HG03135 (cell line): ENCODE measurements around the gene LDHD.

Source experiments
- ATAC-seq: cut with Tn5 transposase; IDR thresholded peaks from one replicate; pipeline ENCODE4 v1.9.1; 2021; ENCODE audit warnings: mild to moderate bottlenecking, moderate library complexity; ENCODE audit not compliant: unreplicated experiment

LDHD gene

DNA sequence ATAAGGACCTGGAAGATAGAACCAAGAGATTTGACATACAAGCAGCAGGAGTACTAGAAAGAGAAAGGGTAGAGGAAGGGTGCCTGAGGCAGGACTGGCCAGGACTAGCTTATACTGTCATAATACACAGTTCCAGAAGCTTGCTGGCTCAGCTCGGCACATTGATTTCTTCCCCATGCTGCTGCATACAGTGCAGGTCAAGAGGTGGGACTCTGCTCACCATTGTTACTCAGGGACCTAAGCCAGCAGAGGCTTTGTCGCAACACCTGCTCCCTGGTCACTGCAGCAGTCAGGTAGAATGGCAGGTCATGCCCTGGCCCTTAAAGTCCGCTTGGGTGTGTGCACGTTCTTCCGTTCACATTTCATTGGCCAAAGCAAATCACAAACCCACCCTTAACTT, 32.8 kb downstream of the LDHD start:
- ATAC-seq, result no peak

DNA sequence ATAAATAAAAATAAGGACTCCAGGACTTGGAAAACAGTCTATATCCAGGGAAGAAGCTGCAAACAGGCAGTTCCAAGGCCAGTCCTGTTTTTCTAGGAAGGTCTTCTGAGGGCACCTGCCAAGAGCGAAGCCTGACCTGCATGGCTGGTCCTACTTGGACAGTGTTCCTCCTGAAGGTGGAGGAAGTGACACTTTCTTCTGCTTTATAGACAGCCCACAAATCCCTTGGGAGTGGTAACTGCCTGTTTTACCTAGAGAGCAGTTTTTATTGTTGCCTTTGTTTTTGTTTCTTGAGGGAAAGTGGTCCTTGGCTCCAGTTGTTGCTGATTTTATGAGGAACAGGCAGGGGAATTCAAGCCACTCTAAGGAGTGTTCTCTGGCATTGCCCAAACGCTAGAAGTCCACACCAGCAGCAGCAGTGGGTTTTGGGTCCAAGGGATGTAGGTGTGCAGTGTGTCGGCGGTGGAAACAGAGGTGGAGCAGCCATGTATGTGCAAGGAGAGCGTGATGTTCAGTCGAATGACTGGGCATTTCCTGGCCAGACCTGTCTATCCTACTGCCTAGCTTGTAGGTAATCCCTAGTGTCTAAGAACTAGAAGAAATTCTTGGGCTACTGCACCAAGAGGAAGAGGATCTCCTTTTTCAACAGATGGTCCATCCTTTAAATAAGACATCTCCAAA, 35.3 kb downstream of the LDHD start:
- no peak for ATAC-seq

DNA sequence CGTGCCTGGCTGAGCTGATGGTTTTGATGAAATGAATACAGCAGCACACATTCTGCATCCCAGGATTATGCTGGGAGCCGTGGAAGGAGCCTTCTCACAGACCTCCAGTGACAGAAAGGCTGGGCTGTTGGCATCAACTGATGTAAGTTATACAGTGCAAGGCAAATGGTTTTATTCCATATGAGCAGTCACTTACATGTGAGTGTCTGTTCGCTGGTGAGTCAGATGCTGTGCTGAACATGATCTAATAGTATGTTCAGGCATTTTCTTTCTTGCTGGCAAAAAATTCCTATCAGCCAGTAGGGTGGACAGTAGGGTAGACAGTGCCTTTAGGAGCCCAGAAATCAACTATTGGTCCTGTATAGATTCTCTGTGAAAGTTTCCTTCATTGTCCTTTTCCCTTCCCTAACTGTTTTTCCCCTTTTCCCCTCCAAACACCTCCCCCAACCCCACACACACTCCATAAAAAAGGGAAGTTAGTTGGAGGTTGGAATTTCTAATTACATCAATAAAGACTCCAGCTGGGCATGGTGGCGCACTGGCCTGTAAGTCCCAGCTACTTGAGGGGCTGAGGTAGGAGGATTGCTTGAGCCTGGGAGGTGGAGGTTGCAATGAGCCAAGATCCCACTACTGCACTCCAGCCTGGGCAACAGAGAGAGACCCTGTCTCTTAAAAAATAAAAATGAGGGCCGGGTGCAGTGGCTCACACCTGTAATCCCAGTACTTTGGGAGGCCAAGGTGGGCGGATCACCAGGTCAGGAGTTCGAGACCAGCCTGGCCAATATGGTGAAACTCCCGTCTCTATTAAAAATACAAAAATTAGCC, 36.2 kb downstream of the LDHD start:
- no peak for ATAC-seq

DNA sequence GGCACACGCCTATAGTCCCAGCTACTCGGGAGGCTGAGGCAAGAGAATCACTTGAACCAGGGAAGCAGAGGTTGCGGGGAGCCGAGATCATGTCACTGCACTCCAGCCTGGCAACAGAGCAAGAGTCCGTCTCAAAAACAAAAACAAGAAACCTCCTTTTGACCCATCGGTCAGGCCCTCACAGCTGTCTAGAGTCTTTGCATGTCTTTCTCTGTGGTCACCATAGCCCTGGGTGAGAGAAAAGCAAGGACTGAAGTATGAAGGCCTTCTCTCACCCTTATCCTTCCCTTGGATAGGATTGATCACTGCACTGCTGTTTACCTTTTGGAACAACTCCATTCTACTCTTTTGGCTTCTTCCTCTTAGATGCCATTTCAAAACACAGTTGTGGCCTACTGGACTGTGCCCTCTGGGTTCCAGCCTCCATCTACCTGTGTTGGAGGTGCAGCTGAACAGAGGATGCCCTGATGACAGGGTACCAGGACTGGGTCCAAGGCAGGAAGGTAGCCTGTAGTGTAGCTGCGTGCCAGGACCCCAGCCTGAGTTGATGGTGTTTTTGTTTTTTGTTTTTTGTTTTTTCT, 37.1 kb downstream of the LDHD start:
- ATAC-seq, result no peak

DNA sequence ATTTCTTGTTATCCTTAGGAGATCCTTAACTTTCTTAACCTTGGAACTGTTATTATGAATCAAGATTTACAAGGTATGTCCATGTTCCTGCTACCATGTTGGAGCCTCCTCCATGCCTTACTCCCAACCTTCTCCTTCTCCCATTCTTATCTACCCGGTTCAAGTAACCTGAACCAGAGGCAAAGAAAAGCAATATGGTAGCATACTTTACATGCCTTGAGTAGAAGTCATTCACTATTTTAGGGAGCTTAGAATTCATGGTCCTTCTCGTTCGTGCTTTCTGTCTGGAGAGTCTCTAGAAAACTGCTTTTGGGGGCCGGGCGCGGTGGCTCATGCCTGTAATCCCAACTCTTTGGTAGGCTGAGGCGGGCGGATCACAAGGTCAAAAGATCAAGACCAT, 37.7 kb downstream of the LDHD start:
- ATAC-seq, result no peak

DNA sequence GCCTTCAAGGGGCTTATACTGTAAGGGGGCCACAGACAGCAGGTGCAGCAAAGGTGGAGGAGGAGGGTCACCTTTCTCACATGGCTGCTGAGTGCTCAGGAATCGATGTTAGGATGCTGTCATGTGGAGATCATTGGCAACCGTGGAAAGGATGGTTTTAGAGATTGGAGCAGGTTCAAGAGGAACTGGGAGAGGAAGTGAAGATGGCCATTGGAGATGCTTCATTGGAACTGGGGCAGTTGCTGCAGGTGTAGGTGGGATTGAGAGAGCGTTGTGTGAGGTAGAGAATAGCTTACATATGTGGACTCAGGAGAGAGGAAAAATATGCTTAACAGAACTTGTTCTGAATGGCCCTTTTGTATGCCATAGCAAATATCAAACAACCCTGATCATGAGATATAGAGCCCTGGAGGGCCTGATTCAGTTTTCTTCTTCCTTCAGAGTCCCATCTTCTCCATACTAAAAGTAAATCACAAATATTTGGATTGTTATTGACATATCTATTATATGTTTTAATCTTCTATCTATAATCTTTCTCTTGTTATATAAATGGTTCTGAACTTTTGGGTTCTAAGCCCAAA, 40.8 kb downstream of the LDHD start:
- no peak for ATAC-seq

DNA sequence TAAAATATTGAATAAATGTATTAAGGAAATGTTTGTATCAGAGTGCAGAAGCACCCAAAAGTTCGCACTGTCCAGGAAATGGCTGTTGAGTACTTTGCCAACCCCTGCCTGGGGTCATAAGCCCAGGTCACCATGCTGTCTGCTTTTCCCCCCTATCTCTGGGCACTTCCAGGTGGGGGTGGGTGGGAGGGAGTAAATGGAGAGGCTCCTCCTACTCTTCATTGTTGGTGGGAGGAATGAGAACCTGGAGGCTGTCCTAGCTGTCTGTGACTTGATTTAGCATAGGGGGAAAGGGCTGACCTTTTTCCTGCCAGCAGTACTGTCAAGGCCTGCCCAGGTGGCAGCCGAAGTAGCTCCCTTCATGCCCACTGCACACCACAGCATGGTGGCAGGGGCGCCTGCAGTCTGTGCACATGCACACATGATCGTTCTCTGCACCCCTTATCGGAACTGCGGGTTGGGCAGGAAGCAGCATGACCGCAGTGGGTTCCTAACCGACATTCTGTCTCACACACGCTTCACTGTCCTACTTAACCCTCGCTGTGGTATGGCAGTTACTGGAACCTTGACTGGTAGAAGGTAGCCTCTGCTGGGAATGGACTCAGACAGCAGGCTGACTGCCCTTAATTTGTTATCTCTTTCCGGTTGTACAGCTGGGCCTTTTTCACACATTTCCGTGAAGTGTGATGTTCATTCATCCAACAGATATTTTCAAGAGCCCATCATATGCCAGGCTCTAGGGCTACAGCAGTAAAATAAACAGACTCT, 41.5 kb downstream of the LDHD start:
- ATAC-seq, result peak; percentile 96

DNA sequence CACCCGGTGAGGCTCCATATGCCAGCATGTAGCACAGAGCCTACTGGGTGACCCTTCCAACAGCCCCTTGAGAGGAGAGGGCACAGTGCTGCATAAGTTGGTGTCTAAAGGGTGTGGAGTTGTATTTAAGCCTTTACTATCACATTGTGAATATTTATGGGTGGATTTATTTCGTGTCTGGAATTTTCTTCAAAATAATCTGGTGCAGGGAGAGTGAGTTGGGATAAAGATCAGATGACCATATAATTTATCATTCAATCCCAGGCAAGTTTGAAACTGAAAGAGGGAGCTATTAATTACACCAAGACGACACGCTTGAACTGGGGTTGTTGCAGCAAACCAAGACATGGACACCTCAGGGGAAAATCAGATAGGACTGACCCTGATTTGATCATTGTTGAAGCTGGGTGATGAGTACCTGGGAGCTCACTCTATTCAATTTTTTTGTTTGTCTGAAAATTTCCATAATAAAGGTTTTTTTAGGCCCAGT, 42.2 kb downstream of the LDHD start:
- ATAC-seq, result no peak

DNA sequence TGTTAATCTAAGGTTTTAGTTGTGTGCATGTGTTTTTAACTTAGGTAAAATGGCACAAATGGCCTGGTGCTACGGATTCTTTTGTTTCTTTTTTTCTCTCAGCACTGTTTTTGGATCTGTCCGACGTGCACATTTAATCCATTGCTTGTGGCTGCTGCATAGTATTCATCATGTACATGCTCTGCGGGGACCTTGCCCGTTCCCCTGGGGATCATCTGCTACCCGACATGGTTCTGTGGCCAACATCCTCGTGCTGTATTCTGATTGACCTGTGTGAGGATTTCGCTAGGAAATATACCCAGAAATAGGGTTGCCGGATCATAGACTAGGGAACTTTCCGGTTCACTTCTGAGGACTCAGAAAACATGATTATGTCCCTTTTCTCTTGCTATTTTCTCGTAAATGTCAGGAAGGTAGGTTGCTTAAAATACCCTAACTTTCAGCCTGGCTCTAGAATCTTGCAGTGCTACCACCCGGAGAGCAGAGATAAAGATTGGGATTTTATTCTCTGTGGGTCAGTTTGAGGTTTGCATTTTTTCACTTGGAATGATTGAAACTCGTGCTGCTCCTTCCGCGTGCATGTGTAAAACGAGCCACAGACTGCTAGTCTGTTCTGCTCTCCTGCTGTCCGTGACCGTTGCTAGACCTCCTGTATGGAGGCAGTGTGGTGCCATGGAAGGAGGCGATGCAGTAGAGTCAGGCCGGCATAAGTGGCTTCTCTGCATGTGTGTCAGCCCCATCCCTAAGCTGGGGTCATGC, 42.9 kb downstream of the LDHD start:
- ATAC-seq, result no peak

DNA sequence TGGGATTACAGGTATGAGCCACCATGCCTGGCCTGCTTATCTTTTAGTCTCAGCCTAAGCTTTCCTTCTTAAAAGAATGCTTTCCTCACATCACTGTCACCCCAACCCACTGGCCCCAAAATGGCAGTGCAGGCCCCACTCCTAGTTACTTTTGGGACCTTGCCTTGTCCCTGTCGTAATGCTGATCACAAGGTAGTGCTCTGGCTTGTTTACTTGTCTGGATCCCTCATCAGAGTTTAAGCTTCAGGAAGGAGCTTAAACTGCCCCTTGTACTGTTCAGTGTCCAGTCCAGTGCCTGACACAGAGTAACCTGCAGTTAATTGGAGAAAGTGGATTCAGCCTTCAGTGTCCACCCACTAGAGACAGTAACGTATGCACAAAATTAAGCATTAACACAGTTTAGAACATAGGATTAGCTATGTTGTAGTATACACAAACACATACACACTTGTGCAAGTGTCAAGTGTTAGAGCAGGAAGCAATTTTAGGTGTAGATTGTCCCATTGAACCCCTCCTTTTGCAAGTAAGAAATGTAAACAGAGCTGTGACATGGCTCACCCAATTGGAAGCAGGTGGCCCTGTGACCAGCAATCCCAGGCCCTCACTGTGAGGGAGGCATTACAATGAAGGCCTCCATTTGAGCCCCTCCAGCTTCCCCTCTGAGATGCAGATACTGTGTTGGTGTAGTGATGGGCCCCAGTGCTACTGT, 44.2 kb downstream of the LDHD start:
- ATAC-seq, result no peak

DNA sequence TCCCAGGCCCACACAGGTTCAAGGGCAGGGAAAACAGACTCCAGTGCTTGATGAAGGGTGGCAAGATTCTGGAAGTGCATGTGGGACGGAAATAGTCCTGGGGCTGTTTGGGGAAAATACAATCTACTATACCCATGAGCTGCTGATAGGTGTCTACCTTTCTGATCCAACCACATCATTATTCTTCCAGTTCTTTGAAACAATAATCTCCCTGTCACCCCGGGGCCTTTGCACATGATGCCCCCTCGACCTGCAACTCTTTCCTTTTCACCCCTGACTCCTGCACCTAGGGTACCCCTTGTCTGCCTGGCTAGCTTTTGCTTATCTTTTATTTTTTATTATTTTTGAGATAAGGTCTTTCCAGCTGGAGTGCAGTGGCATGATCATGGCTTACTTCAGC, 45.0 kb downstream of the LDHD start:
- no peak for ATAC-seq

DNA sequence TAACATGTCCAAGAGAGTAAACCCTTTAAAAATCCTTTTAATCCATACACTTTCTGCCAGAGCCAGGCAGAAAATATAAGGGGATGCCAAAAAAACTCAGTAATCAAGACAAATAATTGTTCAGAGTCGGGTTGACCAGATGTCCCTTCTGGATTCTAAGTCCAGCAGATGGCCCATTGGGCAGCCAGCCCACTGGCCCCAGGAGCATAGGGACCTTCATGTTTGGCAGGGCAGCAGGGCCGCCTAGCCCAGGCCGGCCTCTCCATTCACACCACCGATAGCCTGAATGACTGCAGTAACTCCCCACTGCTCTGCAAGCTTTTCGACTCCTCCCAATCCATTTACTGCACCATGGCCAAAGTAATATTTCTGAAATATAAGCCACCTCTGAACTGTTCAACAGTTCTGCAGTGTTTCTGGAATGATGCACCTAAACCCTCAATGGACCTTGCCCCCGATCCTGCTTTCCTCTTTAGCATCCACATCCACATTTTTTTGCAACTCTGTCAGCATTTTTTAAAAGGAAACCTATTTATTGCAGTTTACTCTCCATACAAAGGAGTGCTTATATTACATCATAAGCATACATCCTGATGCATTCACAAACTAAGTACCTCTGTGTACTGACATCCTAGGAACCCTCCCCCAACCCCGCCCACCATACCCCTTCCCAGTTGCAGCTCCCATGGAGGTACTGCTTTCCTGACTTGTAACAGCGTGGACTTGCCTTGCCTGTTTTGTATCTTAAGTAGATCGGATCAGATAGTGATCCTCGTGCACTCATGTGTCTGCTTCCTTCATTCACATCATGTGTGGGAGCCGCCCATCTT, 46.4 kb downstream of the LDHD start:
- ATAC-seq, result no peak

DNA sequence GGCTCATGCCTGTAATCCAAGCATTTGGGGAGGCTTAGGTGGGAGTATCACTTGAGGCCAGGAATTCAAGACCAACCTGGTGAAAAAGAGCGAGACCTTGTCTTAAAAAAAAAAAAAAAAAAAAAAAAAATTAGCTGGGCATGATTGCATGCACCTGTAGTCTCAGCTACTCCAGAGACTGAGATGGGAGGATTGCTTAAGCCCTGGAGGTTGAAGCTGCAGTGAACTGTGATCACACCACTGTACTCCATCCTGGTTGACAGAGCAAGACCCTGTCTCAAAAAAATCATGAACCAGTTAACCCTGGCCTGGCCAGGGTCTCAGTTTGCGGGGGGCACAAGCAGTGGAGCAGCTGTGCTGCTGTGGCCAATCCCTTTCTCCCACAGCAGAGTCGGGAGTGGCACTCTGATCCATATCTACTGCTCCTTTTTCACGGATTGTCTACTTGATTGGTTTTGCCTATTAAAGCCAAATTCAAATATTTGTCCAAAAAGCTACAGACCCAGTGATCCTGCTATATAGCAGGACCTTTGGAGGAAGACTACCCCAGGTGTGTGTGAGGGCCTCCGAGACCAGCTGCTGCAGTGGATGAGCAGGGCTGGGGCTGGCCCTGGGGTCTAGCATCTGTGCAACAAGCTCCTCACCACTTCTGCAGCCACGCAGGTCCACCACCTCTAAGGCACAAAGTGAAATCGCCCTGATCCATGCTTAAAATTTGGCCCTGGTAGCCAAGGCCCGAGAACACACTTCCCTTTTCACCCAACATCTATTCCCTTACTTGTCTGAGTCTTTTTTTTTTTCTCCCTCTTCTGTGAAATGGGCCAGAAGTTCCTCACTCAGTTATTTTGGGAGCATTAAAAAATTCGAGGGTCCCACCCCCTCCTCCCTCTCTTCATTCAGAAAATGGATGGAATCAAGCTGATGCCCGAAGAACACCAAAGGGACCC, 48.2 kb downstream of the LDHD start:
- no peak for ATAC-seq

DNA sequence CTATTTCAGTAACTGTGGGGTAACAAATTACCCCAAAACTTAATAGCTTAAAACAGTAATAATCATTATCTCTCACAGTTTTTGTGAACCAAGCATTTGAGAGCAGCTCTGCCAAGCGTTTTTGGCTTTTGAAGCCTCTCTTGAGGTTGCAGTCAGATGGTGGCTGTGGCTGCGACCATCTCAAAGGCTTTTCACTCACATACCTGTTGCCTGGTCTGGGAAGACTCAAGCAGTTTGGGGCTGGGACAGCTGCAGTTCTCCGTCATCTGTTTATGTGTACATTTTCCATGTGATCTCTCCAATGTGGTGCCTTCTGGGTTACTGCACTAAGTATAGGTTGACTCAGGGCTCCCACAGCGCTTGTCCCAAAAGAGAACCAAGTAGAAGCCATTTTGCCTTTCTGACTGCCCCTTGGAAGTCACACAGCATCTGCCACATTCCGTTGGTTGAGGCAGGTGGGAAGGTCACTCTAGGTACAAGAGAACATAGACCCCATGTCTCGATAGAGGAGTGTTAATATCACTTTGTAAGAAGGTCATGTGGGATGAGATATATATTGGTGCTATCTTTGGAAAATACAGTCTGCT, 49.6 kb downstream of the LDHD start:
- no peak for ATAC-seq

DNA sequence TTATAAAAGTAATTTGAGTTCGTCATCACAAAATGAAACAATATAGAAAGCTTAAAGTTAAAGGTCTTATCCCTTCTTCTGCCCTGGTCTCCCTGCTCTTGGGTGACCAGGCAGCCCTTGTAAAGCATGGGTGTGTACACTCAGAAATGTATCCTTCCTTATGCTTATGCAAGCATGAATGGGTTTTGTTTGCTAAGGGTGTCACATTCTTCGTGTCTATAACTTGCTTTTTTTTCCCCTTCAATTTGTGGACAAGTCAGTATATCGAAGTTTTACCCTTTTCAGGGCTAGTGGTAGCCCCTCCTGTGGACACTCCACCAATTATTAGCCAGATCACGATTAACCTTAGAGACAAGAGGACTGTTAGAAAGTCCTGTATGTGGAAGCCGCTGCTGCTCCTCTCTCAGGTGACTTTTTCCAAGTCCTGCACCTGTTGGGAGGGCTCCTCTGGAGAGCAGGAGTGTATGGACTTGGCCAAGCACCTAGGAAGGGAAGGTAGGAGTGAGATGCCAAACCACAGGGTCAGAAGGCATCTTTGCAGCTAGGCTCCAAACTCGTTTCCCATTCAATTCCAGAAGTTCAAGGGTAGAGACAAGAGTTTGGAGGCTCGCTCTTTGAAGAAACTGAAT, 50.9 kb downstream of the LDHD start:
- no peak for ATAC-seq

DNA sequence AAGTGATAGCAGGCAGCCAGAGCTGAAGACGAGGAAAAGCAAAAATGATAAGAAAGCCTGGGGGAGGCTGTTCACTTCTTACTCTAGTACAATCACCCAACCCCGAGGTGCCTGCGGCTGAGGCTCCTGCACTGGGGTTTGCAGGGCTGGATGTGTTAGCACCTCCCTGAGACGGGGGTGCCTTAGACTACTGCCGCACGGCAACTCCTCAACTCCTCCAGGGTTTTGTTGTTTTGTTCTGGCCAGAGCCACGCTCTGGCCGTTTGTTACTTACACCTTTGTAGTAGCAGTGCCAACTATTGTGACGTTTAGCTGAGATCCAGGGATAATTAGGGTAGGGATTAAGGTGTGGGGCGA, 51.5 kb downstream of the LDHD start:
- ATAC-seq, result no peak
